ENCODE measurements around the gene DCDC1. TPM values are rescaled to one million over a fixed set of nuclear protein-coding genes. Genes with fewer than 3 reads are reported as not detected.

Gene DCDC1
- total and polyA plus RNA-seq, 9 of the 15 experiments (the other 6 are each of a cell fraction or from before 2014, with no cell fraction given) = 0.05 to 0.18 (median 0.08) TPM; not detected in 3

GRCh38 chr11:31231601-31232000 is 137.9 kb downstream of the DCDC1 start:
- TF ChIP-seq ERF (CRISPR knock-in tag; IDR thresholded peaks at IDR 0.05) = no peak
- TF ChIP-seq CEBPG (CRISPR knock-in tag; IDR thresholded peaks at IDR 0.05) = no peak
- TF ChIP-seq CEBPG (tag; conservative IDR thresholded peaks at IDR 0.05 in 1 of 2, IDR thresholded peaks at IDR 0.05 in 1 of 2) = no peak
- no peak for TF ChIP-seq HCFC1 (IDR thresholded peaks at IDR 0.05; ENCODE audit: low read depth, low read length)
- TF ChIP-seq ZNF436 (CRISPR knock-in tag; IDR thresholded peaks at IDR 0.05) = no peak
- TF ChIP-seq POLR2G (IDR thresholded peaks at IDR 0.05; ENCODE audit: low read depth, low read length) = no peak
- TF ChIP-seq TCF7 (IDR thresholded peaks at IDR 0.05; ENCODE audit: borderline replicate concordance) = no peak
- no peak for TF ChIP-seq RBM15 (IDR thresholded peaks at IDR 0.05; ENCODE audit: insufficient read depth, low read length)
- no TSS peak for BruUV-seq (replicated peaks)
- Histone ChIP-seq H3K9me3 (replicated peaks; ENCODE audit: control insufficient read depth, insufficient read depth, low read depth, low read length) (no peaks in the 10 kb centered on the region), H3K4me2 (ENCODE audit: insufficient read depth, low read length) (no peak overlapping the region), H2AFZ (ENCODE audit: low read depth, low read length) (no peak overlapping the region), H3K9ac (ENCODE audit: insufficient read depth in 1 of 2, low read depth in 2 of 2, low read length in 2 of 2) (no peak overlapping the region), H3K27me3 (ENCODE audit: control insufficient read depth in 2 of 2, insufficient read depth in 2 of 2, low read length in 2 of 2) (no peaks in the 10 kb centered on the region), H3K36me3 (ENCODE audit: control insufficient read depth, insufficient read depth, low read length) (no peaks in the 10 kb centered on the region), H3K4me1 (replicated peaks in 1 of 2; ENCODE audit: control insufficient read depth in 2 of 2, insufficient read depth in 2 of 2, low read length in 2 of 2) (no peaks in the 10 kb centered on the region), H3K79me2 (ENCODE audit: control insufficient read depth, insufficient read depth, low read length) (no peaks in the 10 kb centered on the region), H3K9me1 (ENCODE audit: control insufficient read depth, insufficient read depth, low read length) (no peaks in the 10 kb centered on the region), H4K20me1 (replicated peaks; ENCODE audit: control insufficient read depth, insufficient read depth, low read length) (no peaks in the 10 kb centered on the region), H3K27ac (ENCODE audit: extremely low read depth, low read depth, low read length) (no peak overlapping the region), H3K4me3 (no peak overlapping the region)
- 0% methylated on average over 1 of the region's 1 CpG for WGBS (ENCODE audit: insufficient coverage, low coverage, missing lambda C conversion rate)
- DNase-seq (ENCODE audit: extremely low read depth in 1 of 4, low spot score in 3 of 4) (no peak), ATAC-seq (no peak), FAIRE-seq (no peak)
- in situ Hi-C loops (cut with MboI) (loop anchor here (25.0 kb wide), 1 partner anchor 931 kb away; no protein-coding TSS in a partner anchor), intact Hi-C loops (cut with micrococcal nuclease) (loop anchor here (10.0 kb wide), 1 partner anchor 1063 kb away; no protein-coding TSS in a partner anchor)
- ChIA-PET CTCF (ENCODE audit: low intra/inter-chr PET ratio) (no interaction called here), POLR2A (no interaction called here)

Data from K562 (cell line).